ENCODE results near the gene LYSMD2. TPM values are rescaled to one million over a fixed set of nuclear protein-coding genes. Genes with fewer than 3 reads are reported as not detected.

LYSMD2 gene
- total RNA-seq, 1 donor from 2014 or later: 4.2 TPM

Other genes starting within 250 kb of the LYSMD2 start
- 14.5 and 16.1 TPM in 2 replicates for gene DMXL2, start 114.9 kb downstream of the LYSMD2 start, total RNA-seq
- gene SCG3, start 56.2 kb downstream of the LYSMD2 start, total RNA-seq: not detected in 2 replicates
- gene TMOD2, start 13.9 kb upstream of the LYSMD2 start, total RNA-seq: 2.1 and 2.2 TPM in 2 replicates
- 80.3 and 99.5 TPM in 2 replicates for gene TMOD3, start 92.0 kb upstream of the LYSMD2 start, total RNA-seq
- gene LEO1, start 234.1 kb upstream of the LYSMD2 start, total RNA-seq: 21.9 and 41.2 TPM in 2 replicates

Data from bronchial epithelial cell (primary cell).